Stimulated activated CD4-positive, alpha-beta T cell treated with anti-CD3 and anti-CD28 coated beads, Interleukin-12 subunit alpha, Interleukin-12 subunit beta, amount 100 ng/mL, for 4 hours (primary cell): Measurements from ENCODE around the gene HTRA3.

Experiments used
- DNase-seq: peaks from one replicate; pipeline ENCODE4 v3.0.0-alpha.2; 2020

Gene HTRA3

GRCh38 chr4:8270418-8270771, 841 bp downstream of the HTRA3 start:
- DNase-seq: no peak

- no peak for DNase-seq
Measured at GRCh38 chr4:8270912-8271815, 1.6 kb downstream of the HTRA3 start.

GRCh38 chr4:8271821-8272220, 2.3 kb downstream of the HTRA3 start:
- DNase-seq: no peak

GRCh38 chr4:8272472-8273428, 3.2 kb downstream of the HTRA3 start:
- DNase-seq: no peak

- no peak for DNase-seq
Measured at GRCh38 chr4:8273450-8273849, 3.9 kb downstream of the HTRA3 start.

- DNase-seq: no peak
Measured at GRCh38 chr4:8274066-8274652, 4.6 kb downstream of the HTRA3 start.

GRCh38 chr4:8274765-8275547, 5.4 kb downstream of the HTRA3 start:
- no peak for DNase-seq

GRCh38 chr4:8275548-8275910, 6.0 kb downstream of the HTRA3 start:
- DNase-seq: no peak

- no peak for DNase-seq
Measured at GRCh38 chr4:8276358-8277240, 7.0 kb downstream of the HTRA3 start.

GRCh38 chr4:8277356-8278008, 7.9 kb downstream of the HTRA3 start:
- no peak for DNase-seq

GRCh38 chr4:8278009-8278395, 8.4 kb downstream of the HTRA3 start:
- no peak for DNase-seq

GRCh38 chr4:8278421-8279287, 9.1 kb downstream of the HTRA3 start:
- DNase-seq: no peak

- DNase-seq: no peak
Measured at GRCh38 chr4:8279321-8280157, 10.0 kb downstream of the HTRA3 start.

- DNase-seq: no peak
Measured at GRCh38 chr4:8280158-8280875, 10.8 kb downstream of the HTRA3 start.

GRCh38 chr4:8280876-8281440, 11.4 kb downstream of the HTRA3 start:
- DNase-seq: no peak

- DNase-seq: no peak
Measured at GRCh38 chr4:8281519-8282133, 12.1 kb downstream of the HTRA3 start.

- DNase-seq: no peak
Measured at GRCh38 chr4:8282134-8282641, 12.6 kb downstream of the HTRA3 start.
